Measurements from ENCODE around the gene DIMT1. TPM values are rescaled to one million over a fixed set of nuclear protein-coding genes. Genes with fewer than 3 reads are reported as not detected.

Gene DIMT1
- total RNA-seq, 4 donors from 2014 or later, result 23.0 to 46.5 (median 32.9) TPM

Small RNA genes lying within 50 kb of the gene (small RNA-seq; reads per million reads assigned to genes)
- gene RNU6-661P, result not detected

Other genes with a start within 250 kb of the DIMT1 start
- gene KIF2A, start 97.7 kb downstream of the DIMT1 start, total RNA-seq, result 10 to 100 TPM; 19.3 to 37.6 (median 35.9) TPM
- gene IPO11, start 8.9 kb upstream of the DIMT1 start, total RNA-seq, result 10 to 100 TPM; 20.8 to 48.2 (median 23.6) TPM
- gene LRRC70, start 174.9 kb upstream of the DIMT1 start, total RNA-seq, result 10 to 100 TPM in 1 of 4 donors, 1 to 10 TPM in 3; 5.8 to 18.4 (median 7.6) TPM

Data from omental fat pad (tissue), 4 donors.